Tibial artery (tissue), 4 donors: Measurements from ENCODE around the gene INA.

ENCODE experiments used
- DNase-seq, 2 donors: peaks; one replicate each; pipeline ENCODE4 v3.0.0-alpha.2; 2019
- H3K27ac ChIP-seq, 2 donors: fragments of 200-600 bp; sonication (generic) in 1 of 2; 1 replicate in 1 of 2; 2 replicates in 1 of 2; pipeline ENCODE4 v1.5.1; 2018 to 2019; ENCODE audit warnings: mild to moderate bottlenecking in 1 of 2
- H3K27me3 ChIP-seq, 2 donors: fragments of 200-600 bp; sonication (generic) in 1 of 2; one replicate each; pipeline versions ENCODE4 v1.5.1 to v1.6.0; 2016 to 2019
- H3K36me3 ChIP-seq, 3 donors: fragments of 200-600 bp; sonication (generic) in 2 of 3; one replicate each; pipeline ENCODE4 v1.5.1; 2016 to 2019; ENCODE audit warnings: mild to moderate bottlenecking in 2 of 3
- H3K4me1 ChIP-seq, 4 donors: fragments of 200-600 bp; sonication (generic) in 2 of 4; 1 replicate in 3 of 4; 2 replicates in 1 of 4; pipeline ENCODE4 v1.5.1; 2016 to 2019
- H3K4me3 ChIP-seq, 2 donors: fragments of 200-600 bp; sonication (generic) in 1 of 2; 1 replicate in 1 of 2; 2 replicates in 1 of 2; pipeline ENCODE4 v1.5.1; 2018 to 2019; ENCODE audit warnings: mild to moderate bottlenecking in 2 of 2
- H3K9me3 ChIP-seq, 3 donors: fragments of 200-600 bp; sonication (generic) in 1 of 3; one replicate each; pipeline ENCODE4 v1.5.1; 2016 to 2019
- CTCF ChIP-seq, 2 experiments: fragments of 200-600 bp in 1 of 2; fragments of 450-650 bp in 1 of 2; IDR thresholded peaks; one replicate each; pipeline ENCODE4 v1.5.1; 2017 to 2019; ENCODE audit warnings: antibody characterized with exemption in 2 of 2, mild to moderate bottlenecking in 1 of 2, moderate library complexity in 1 of 2
- intact Hi-C: fragments of 100-400 bp; cut with DNase I; formaldehyde crosslinking; loops from one replicate; pipeline ENCODE4 v1.15.0; 2023; ENCODE audit warnings: low total_unique reads

The INA gene

GRCh38 chr10:103276896-103277712 is at the start of gene INA:
TSS of gene INA (plus strand) at chr10:103277138. CDS start at chr10:103277212, 74 bp downstream.
- no peak within 1 kb of the TSS for H3K27ac ChIP-seq
- H3K9me3 ChIP-seq: no peaks in the 10 kb centered on the region
- peaks cover 12 to 62% of the 10 kb centered on the region in 2 donors for H3K27me3 ChIP-seq
- peaks cover 0 to 31% (median 25%) of the 10 kb centered on the region in 4 donors for H3K4me1 ChIP-seq
- intact Hi-C loops: no loop called here
- H3K36me3 ChIP-seq: no peaks in the 10 kb centered on the region
- no peak for DNase-seq
- peak within 1 kb of the TSS; percentile 7 to 35 for H3K4me3 ChIP-seq
- no peak for TF ChIP-seq CTCF (IDR thresholded peaks at IDR 0.05)

DNA sequence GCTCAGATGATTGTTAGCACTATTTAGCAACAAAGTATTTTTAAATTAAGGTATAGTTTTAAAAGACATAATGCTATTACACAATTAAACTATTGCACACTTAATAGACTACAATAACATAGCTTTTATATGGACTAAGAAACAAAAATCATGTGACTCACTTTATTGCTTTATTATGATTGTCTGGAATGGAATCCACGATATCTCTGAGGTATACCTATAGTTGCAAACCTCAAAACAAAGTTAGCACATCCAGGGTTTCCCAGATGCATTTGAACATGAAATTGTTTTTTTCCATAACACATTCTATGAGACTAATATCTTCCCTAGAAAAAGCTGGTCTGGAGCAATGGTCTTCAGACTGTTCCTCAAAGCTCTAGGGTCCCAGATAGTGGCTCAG is 49.5 kb upstream of the INA start:
- DNase-seq: no peak
- no peaks in the 10 kb centered on the region for H3K27me3 ChIP-seq
- H3K27ac ChIP-seq: peak overlapping the region; percentile 61 to 69
- no peak overlapping the region for H3K4me3 ChIP-seq
- H3K9me3 ChIP-seq: peaks cover 0 to 20% (median 18%) of the 10 kb centered on the region in 3 donors
- H3K4me1 ChIP-seq: peaks cover 0 to 47% (median 29%) of the 10 kb centered on the region in 4 donors
- intact Hi-C loops: no loop called here
- no peaks in the 10 kb centered on the region for H3K36me3 ChIP-seq
- no peak for TF ChIP-seq CTCF (IDR thresholded peaks at IDR 0.05)

GRCh38 chr10:103231047-103231551 is 45.8 kb upstream of the INA start:
- no peak for DNase-seq
- Histone ChIP-seq H3K27ac (peak overlapping the region; percentile 61 to 69), H3K36me3 (no peaks in the 10 kb centered on the region), H3K9me3 (no peaks in the 10 kb centered on the region), H3K27me3 (no peaks in the 10 kb centered on the region), H3K4me3 (no peak overlapping the region), H3K4me1 (peaks cover 0 to 47% (median 29%) of the 10 kb centered on the region in 4 donors)
- intact Hi-C loops: no loop called here
- TF ChIP-seq CTCF (IDR thresholded peaks at IDR 0.05): no peak

- DNase-seq: no peak
- Histone ChIP-seq H3K27ac (peak overlapping the region; percentile 8 to 69), H3K4me1 (peaks cover 0 to 46% (median 29%) of the 10 kb centered on the region in 4 donors), H3K36me3 (no peaks in the 10 kb centered on the region), H3K9me3 (no peaks in the 10 kb centered on the region), H3K27me3 (no peaks in the 10 kb centered on the region), H3K4me3 (no peak overlapping the region)
- TF ChIP-seq CTCF (IDR thresholded peaks at IDR 0.05): no peak
- intact Hi-C loops: no loop called here
Measured at GRCh38 chr10:103232131-103232673, 44.7 kb upstream of the INA start.

DNA sequence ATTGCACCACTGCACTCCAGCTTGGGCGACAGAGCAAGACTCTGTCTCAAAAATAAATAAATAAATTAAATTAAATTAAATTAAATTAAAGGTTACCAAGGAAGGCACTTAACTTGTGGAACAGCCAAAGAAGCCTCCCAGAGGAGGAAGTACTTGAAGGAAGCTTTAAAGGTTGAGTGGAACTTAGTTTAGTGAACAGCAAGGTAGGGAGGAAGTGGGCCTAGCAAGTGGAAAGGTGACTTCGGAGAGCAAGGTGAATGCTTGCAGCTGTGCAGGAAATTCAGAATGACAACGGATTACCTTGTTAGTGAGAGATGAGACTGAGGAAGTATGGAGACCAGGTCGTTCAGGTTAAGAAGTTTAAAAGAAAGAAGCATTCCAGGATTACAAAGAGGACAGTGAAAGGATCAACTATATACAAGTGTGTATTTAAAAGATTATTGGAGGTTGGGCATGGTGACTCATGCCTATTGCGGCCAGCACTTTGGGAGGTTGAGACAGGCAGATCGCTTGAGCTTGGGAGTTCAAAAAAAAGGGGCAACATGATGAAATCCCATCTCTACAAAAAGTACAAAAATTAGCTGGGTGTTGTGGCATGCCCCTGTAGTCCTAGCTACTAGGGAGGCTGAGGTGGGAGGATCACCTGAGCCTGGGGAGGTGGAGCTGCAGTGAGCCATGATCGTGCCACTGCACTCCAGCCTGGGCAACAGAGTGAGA is 44.0 kb upstream of the INA start:
- Histone ChIP-seq H3K36me3 (no peaks in the 10 kb centered on the region), H3K27me3 (no peaks in the 10 kb centered on the region), H3K4me1 (peaks cover 0 to 39% (median 27%) of the 10 kb centered on the region in 4 donors), H3K4me3 (no peak overlapping the region), H3K27ac (no peak overlapping the region), H3K9me3 (no peaks in the 10 kb centered on the region)
- intact Hi-C loops: no loop called here
- no peak for DNase-seq
- TF ChIP-seq CTCF (IDR thresholded peaks at IDR 0.05): no peak
